ENCODE measurements around the gene SLC35D3.

The SLC35D3 gene

DNA sequence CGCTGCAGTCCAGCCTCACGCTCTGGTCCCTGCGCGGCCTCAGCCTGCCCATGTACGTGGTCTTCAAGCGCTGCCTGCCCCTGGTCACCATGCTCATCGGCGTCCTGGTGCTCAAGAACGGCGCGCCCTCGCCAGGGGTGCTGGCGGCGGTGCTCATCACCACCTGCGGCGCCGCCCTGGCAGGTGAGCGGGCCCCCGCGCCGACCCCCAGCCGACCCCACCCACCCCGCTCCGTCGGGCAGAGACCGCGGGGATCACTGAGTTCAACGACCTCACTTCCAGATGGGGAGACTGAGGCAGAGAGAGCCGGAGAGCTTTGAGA, 545 bp downstream of the SLC35D3 start:
- TF ChIP-seq, protein P1, sequence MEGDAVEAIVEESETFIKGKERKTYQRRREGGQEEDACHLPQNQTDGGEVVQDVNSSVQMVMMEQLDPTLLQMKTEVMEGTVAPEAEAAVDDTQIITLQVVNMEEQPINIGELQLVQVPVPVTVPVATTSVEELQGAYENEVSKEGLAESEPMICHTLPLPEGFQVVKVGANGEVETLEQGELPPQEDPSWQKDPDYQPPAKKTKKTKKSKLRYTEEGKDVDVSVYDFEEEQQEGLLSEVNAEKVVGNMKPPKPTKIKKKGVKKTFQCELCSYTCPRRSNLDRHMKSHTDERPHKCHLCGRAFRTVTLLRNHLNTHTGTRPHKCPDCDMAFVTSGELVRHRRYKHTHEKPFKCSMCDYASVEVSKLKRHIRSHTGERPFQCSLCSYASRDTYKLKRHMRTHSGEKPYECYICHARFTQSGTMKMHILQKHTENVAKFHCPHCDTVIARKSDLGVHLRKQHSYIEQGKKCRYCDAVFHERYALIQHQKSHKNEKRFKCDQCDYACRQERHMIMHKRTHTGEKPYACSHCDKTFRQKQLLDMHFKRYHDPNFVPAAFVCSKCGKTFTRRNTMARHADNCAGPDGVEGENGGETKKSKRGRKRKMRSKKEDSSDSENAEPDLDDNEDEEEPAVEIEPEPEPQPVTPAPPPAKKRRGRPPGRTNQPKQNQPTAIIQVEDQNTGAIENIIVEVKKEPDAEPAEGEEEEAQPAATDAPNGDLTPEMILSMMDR (conservative IDR thresholded peaks at IDR 0.05; ENCODE audit: low read depth, low read length) = no peak
- no peak for DNase-seq (ENCODE audit: low read depth)
- peak overlapping the region; percentile 24 for H3K4me3 ChIP-seq (ENCODE audit: low read depth, low read length)

DNA sequence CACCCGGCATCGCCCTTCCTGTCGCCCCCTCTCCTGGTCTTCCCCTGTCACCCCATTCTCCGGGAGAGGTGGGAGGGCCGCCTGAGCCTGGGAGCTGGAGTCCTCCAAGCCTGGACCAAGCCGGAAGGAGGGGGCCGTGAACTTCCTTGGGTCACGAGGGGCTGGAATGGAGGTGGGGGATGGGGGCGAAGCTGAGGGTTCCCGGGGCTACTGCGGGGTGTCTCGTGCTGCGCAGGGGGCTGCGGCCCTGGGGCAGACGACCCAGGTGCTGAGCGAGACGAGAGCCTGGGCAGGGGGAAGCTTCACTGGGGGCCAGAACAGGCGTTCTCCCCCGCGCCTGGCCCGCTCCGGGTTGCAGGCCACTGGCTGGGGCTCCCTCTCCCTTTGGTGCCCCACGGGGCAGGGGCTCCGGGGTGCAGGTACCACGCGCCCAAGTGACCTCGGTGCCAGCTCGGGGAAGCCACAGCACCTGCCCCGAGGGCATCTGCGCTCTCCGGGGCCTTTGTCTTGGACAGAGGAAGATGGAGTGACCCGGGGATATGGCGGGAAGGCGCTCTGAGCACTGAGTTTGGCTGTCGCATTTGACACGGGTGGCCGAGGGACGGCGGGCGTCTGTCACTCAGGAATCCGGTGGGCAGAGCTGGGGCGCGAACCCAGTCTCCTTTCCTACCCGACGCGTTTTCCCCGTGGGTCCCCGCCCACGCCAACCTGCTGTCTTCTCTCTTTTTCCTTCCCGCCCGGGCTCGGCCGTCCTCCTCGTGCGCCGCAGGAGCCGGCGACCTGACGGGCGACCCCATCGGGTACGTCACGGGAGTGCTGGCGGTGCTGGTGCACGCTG, 1.2 kb downstream of the SLC35D3 start:
- TF ChIP-seq, protein P1 (conservative IDR thresholded peaks at IDR 0.05; ENCODE audit: low read depth, low read length) = no peak
- no peak for DNase-seq (ENCODE audit: low read depth)
- H3K4me3 ChIP-seq (ENCODE audit: low read depth, low read length) = no peak overlapping the region

DNA sequence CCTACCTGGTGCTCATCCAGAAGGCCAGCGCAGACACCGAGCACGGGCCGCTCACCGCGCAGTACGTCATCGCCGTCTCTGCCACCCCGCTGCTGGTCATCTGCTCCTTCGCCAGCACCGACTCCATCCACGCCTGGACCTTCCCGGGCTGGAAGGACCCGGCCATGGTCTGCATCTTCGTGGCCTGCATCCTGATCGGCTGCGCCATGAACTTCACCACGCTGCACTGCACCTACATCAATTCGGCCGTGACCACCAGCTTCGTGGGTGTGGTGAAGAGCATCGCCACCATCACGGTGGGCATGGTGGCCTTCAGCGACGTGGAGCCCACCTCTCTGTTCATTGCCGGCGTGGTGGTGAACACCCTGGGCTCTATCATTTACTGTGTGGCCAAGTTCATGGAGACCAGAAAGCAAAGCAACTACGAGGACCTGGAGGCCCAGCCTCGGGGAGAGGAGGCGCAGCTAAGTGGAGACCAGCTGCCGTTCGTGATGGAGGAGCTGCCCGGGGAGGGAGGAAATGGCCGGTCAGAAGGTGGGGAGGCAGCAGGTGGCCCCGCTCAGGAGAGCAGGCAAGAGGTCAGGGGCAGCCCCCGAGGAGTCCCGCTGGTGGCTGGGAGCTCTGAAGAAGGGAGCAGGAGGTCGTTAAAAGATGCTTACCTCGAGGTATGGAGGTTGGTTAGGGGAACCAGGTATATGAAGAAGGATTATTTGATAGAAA, 2.0 kb downstream of the SLC35D3 start:
- DNase-seq (ENCODE audit: low read depth) = no peak
- no peak overlapping the region for H3K4me3 ChIP-seq (ENCODE audit: low read depth, low read length)
- TF ChIP-seq, protein P1 (conservative IDR thresholded peaks at IDR 0.05; ENCODE audit: low read depth, low read length) = no peak

DNA sequence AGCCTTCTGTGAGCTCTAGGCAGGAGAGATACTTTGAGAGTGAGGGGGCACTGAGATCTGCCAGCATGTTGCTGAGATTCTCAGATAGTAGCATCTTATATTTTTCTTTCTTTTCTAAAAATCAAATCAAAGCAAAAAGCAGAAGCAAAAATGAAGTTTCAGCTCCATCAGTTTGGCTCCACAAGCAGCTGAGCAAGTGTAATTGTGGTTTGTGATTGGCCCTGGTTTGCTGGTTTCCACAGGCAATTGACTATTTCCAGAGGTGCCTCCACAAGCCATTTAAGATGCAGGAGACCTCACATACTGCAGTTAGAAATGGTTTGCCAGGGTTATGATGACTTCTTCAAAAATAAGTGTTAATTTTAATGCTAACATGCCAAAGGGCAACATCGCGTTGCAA, 4.3 kb downstream of the SLC35D3 start:
- H3K4me3 ChIP-seq (ENCODE audit: low read depth, low read length) = no peak overlapping the region
- no peak for DNase-seq (ENCODE audit: low read depth)
- TF ChIP-seq, protein P1 (conservative IDR thresholded peaks at IDR 0.05; ENCODE audit: low read depth, low read length) = no peak

DNA sequence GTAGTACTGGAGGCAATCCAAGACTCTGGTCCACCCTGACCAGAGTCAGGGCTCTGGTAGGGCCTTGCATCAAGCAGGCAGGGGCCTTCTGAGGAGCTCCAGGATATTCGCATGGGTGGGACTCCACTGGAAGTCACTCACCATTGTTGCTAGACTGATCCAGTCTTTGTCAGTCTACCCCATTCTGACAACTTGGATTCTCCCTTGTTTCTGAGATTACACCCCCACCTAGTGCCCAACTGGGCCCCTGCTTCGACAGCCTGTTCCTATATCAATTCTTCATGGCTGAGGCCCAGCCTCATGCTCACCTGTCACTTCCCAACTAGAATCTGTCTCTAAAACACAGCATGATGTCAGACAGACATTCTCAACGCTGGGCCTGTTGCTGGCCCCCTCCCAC, 5.2 kb downstream of the SLC35D3 start:
- TF ChIP-seq, protein P1 (conservative IDR thresholded peaks at IDR 0.05; ENCODE audit: low read depth, low read length) = peak; percentile 70
- peak; percentile 53 for DNase-seq (ENCODE audit: low read depth)

DNA sequence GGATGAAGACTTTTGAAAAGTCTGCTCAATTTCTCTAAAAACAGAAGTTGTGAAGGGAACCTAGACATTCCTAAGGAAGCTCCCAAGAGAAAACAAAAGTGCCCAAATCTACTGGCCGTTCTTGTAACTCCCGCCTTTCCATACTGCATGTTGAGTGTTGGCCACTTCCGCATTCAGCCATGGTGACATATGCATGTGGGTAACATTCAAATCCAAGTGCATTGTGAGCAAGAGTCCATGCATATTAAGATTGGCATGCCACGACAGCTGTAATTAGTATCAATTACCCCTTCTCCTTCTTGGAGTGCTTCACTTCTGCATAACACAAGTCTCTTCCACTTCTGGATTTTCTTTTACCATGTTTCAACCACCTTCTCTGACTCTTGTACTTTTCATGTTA, 8.4 kb downstream of the SLC35D3 start:
- no peak overlapping the region for H3K4me3 ChIP-seq (ENCODE audit: low read depth, low read length)
- DNase-seq (ENCODE audit: low read depth) = no peak
- TF ChIP-seq, protein P1 (conservative IDR thresholded peaks at IDR 0.05; ENCODE audit: low read depth, low read length) = no peak

More for the DNA sequence above, 5.2 kb downstream of the SLC35D3 start:
- H3K4me3 ChIP-seq (ENCODE audit: low read depth, low read length) = no peak overlapping the region
